ENCODE measurements around the gene PJA2. TPM values are rescaled to one million over a fixed set of nuclear protein-coding genes. Genes with fewer than 3 reads are reported as not detected.

Gene PJA2
- total and polyA plus RNA-seq, 2 of the 8 experiments (the other 6 are each of a cell fraction or from before 2014, with no cell fraction given): 15.3 to 47.7 TPM

- no peak for TF ChIP-seq SUZ12 (IDR thresholded peaks at IDR 0.05; ENCODE audit: low read length)
- peak; percentile 59 for TF ChIP-seq TBP (IDR thresholded peaks at IDR 0.05; ENCODE audit: low read depth, low read length)
- TF ChIP-seq NRF1 (IDR thresholded peaks at IDR 0.05; ENCODE audit: low read depth, low read length): no peak
- TF ChIP-seq SP4 (IDR thresholded peaks at IDR 0.05; ENCODE audit: low read length): no peak
- no peak; a peak in 1 of 3 replicates for TF ChIP-seq POLR2A (IDR thresholded peaks at IDR 0.05; ENCODE audit: control extremely low read depth in 1 of 2, low read depth in 2 of 2, low read length in 2 of 2)
- TF ChIP-seq BRCA1 (IDR thresholded peaks at IDR 0.05; ENCODE audit: low read depth, low read length): no peak
- TF ChIP-seq KDM4A (IDR thresholded peaks at IDR 0.05; ENCODE audit: low read depth, low read length, severe bottlenecking): peak; percentile 75
- TF ChIP-seq TAF1 (IDR thresholded peaks at IDR 0.05; ENCODE audit: low read depth, low read length): 0 out of 2 replicates have a peak, but pooled peaks have one; percentile 40
- no peak for TF ChIP-seq CHD7 (IDR thresholded peaks at IDR 0.05; ENCODE audit: insufficient replicate concordance, low read length)
- no peak for TF ChIP-seq BACH1 (IDR thresholded peaks at IDR 0.05; ENCODE audit: low read length)
- TF ChIP-seq POLR2AphosphoS5 (IDR thresholded peaks at IDR 0.05; ENCODE audit: low read depth, low read length): peak; percentile 68; the same call in 1 of the 2 replicates
Measured at GRCh38 chr5:109408991-109409843, 557 bp downstream of the PJA2 start (continued).

Measured in H1 (cell line).